ENCODE measurements around the gene ACTL6B.
"Not testable (repeated sequence)": the region's sequence is repeated elsewhere in the genome, so short reads cannot be mapped to it uniquely, and the experiment has no call there.

ACTL6B gene

DNA sequence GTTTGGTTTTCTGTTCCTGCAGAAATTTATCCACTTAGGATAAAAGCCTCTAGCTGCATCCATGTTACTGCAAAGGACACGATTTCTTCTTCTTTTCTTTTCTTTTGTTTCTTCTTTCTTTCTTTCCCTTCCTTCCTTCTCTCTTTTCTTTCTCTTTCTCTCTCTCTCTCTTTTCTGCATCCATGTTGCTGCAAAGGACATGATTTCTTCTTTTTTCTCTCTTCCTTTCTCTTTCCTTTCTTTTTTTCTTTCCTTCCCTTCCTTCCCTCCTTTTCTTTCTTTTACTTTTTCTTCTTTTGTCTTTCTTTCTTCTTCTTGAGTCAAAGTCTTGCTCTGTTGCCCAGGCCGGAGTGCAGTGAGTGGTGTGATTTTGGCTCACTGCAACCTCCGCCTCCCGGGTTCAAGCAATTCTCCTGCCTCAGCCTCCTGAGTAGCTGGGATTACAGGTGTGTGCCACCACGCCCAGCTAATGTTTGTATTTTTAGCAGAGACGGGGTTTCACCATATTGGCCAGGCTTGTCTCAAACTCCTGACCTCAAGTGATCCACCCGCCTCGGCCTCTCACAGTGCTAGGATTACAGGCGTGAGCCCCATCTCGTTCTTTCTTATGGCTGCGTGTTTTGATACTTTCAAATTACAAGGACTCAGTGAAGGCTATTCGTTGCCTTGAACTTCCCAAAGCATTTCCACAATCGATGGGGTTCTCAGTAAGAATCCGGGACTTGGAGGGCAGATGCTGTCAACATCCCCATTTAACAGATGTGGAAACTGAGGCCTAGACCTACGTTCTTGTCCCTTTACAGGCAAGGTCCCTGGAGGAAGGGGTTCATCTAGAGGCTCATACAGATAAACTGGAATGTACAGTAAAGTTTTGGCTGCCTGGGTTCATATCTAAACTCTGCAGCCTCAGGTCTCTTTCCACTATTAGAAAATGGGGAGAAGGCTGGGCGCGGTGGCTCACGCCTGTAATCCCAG is 15.4 kb upstream of the ACTL6B start:
- no peak for DNase-seq (ENCODE audit: low spot score)

DNA sequence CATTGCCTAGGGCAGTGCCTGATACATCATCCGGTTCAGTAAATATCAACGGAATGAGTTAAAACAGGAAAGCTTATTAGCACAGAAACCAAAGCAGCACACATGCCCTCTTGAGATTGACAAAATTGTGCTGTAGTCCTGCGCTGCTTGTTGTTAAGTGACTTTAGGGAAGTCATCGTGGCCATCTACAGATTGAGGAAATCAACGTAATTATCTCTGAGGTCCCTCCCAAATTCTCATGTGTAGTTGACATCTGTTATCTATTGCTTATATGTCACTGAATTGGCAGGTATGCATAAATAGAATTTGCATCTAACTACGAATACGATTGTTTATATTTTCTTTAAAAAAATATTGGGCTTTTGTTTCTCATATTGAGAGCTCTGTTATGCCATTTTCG is 13.8 kb upstream of the ACTL6B start:
- DNase-seq (ENCODE audit: low spot score), result no peak

DNA sequence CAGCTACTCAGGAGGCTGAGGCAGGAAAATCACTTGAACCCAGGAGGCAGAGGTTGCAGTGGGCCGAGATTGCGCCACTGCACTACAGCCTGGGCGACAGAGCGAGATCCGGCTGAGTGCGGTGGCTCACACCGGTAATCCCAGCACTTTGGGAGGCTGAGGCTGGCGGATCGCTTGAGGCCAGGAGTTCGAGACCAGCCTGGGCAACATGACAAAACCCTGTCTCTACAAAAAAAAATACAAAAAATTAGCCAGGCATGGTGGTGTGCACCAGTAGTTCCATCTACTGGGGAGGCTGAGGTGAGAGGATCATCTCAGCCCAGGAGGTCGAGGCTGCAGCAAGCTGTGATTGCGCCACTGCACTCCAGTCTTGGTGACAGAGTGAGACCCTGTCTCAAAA is 12.9 kb upstream of the ACTL6B start:
- not testable (repeated sequence) for DNase-seq (ENCODE audit: low spot score)

DNA sequence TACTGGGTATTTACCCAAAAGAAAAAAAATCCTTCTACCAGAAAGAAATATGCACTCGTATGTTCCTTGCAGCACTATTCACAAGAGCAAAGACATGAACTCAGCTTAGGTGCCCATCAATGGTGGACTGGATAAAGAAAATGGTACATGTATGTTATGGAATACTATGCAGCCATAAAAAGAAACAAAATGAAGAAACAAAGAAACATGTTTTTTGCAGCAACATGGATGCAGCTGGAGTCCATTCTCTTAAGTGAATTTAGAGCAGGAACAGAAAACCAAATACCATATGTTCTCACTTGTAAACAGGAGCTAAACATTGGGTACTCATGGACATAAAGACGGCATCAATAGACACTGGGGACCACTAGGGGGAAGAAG is 11.8 kb upstream of the ACTL6B start:
- no peak for DNase-seq (ENCODE audit: low spot score)

DNA sequence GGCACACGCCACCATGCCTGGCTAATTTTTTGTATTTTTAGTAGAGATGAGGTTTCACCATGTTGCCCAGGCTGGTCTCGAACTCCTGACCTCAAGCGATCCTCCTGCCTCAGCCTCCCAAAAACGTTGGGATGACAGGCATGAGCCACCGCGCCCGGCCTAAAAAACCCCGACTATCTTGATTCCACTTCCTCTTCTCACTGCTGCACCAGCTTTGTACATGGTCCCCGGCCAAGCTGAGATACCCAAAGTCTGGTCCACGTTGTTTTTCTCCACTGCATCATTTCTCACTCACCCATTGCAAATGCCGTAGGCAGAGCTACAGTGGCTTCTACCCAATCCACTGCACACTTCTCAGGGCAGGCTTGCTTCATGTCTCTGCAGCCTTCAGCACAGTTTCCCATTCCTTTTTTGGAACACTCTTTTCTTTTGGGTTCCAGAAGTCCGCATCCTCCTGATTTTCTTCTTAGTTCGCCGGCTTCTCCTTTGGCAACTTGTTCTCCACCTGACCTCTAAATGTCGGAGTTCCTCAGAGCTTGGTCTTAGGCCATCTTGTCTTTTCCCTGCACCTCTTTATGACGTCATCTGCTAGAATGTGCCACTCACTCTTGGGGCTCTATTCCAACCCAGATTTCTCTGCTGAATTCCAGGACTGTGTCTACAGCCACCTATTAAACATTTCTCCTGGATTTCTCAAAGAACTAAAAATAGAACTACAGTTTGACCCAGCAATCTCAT is 11.3 kb upstream of the ACTL6B start:
- DNase-seq (ENCODE audit: low spot score), result no peak

DNA sequence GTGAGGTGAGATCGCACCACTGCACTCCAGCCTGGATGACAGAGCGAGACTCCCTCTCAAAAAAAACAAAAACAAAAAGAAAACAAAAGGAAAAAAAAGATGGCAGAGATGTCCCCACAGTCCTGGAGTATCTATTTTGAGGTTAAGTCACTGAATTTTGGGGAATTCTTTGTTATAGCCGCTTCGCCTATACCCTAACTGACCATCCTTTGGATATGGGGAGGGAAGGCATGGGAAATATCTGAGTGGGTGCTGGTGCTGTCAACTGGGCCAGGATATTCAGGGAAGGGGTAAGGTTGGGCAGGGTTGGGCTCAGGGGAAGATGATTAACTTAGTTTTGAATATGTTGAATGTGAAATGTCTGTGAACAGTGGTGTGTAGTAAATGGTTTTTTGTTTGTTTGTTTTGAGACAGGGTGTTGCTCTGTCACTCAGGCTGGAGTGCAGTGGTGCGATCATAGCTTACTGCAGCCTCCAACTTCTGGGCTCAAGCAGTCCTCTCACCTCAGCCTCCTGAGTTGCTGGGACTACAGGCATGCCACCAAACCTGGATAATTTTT is 9.0 kb upstream of the ACTL6B start:
- DNase-seq (ENCODE audit: low spot score), result no peak

DNA sequence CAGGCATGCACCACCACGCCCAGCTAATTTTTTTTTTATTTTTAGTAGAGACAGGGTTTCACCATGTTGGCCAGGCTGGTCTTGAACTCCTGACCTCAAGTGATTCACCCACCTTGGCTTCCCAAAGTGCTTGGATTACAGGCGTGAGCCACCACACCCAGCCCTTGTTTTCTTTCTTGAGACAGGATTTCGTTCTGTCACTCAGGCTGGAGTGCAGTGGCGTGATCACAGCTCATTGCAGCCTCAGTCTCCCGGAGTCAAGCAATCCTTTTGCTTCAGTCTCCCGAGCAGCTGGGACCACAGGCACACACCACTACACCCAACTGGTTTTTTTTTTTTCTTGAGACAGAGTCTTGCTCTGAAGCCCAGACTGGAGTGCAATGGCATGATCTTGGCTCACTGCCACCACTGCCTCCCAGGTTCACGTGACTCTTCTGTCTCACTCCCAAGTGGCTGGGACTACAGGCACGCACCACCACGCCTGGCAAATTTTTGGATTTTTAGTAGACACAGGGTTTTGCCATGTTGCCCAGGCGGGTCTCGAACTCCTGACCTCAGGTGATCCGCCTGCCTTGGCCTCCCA is 6.0 kb upstream of the ACTL6B start:
- not testable (repeated sequence) for DNase-seq (ENCODE audit: low spot score)

DNA sequence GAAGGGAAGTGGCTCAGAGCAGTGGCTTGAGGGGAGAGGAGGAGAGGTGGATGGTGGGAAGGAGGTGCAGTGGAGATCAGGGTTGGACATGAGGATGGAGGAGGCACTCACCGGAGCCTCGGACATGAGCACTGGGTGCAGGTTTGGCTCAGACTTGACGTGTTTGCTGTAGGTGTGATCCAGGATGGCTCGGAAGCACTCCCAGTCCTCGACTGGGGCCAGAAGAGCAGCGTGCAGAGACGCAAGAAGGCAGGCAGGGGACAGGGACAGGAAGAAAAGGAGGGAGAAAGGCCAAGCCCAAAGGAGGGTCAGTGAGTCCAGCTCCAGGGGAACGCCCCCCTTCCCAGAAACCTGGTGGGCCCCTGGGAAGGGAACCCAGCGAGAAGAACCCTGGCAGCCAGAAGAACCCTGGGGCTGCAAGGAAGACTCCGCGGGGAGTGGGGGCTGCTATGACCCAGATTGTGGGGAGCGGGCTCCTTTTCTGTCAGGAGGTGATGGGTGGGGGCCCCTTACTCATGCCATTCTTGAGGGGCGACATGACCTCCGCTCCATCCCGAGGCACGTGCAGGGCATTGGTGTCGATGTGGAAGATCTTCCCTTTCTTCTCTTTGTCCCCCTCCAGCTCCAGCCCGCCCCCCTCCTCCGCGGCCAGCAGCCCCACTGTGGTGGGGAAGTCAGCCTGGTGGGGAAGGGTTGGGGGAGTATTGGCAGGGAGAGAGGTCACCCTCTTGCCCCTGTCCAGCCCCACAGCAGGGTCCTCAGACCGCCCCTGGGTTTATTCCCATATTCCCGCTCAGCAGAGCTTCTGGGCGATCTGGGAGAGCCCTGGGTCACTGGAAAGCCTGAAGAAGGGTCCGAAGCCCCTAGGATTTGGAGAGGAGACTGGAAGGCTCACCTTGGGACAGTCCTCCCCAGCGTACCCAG is 1.1 kb downstream of the ACTL6B start:
- DNase-seq (ENCODE audit: low spot score), result no peak

DNA sequence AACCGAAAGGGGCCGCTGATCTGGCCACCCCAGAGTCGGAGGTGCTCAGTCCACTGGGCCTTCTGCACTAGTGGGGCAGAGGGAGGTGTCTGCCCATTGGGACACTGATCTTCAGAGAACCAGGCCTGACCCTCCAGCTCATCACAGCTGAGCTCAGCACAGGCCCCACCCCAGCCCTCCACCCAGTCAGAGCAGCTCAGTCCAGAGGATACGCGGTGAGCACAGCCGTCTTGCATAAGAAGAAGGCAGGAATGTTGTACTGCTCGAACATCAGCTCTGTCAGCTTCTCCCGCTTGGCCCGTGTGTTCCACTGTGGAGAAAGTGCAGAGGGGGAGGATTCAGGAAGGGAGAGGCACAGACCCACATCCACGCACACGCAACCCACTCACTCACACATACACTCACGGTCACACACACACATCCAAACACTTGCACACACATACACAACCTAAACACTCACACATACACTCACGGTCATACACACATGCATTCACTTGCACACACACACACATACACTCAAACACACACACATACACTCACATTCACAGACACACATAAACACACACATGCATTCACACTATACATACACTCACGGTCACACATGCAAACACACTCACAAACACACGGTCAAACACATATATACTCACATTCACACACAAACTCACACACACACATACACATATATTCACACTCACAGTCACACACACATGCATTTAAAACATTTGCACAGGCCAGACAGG is 6.3 kb downstream of the ACTL6B start:
- no peak for DNase-seq (ENCODE audit: low spot score)

DNA sequence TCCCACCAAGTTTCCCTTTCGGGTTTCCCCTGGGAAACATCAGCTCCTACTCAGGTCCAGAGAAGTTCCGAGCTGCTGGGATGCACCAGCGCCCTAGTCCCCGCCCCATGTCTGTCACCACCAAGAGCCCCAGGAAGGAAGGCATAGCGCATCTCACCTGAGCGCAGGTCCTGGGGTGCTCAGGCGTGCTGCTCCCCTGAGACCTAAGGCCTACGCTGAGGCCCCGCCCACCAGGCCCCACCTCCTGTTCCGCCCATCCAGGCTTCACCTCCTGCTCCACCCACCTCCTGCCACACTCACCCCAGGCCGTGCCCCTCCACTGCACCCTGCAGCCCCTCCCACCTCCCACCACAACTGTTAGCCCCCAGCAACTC is 13.7 kb downstream of the ACTL6B start:
- no peak for DNase-seq (ENCODE audit: low spot score)

DNA sequence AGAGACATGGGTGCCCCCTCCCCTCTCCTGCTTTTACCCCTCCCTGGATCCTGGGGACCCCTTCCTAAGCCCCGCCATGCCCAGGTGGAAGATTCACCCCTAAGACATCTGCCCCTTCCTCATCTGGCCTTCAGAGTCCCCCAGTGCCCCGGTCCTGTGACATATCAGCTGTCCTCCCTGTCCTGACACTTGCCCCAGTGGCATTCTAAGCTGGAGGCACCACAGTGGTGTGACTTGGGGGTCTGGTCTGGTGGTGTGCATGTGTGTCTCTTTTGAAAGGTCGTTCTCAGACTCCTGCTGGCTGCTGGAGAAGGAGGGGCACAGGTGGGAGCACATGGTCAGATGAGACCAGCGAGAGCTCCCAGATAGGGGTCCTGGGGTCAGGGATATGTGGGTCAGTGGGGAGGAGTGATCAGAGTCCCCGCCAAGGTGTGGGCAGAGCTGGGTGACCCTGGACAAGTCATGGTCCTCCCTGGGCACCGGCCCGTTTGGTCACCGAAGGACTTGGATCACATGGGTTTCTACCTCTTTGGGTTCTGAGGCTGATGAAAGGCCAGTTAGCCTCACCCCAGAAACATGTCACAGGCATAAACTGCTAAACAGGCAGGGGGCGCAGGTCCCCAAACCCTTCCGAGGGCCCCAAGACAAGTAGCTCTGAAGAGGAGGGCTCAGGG is 14.3 kb downstream of the ACTL6B start:
- DNase-seq (ENCODE audit: low spot score), result no peak

DNA sequence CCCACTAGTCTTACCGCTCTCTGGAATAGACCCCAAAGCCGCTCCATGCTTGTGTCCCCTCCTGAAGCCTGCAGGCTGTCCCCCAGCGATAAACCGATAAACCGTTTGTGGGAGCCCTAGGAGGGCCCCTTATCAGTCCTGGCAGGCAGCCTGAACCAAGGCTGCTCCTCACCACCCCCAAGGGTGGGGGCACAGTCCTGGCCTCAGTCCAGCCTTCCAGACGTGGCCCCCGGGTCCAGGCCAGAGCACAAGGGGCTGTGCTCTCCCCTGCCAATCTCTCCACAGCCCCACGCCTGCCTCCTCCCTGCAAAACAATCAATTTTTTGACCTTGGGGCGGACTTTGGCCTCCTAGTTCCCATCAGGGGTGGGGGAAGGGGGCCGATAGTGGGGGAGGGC is 14.8 kb downstream of the ACTL6B start, which contains the start of gene TFR2:
TSS of gene TFR2 (minus strand) at position 90 of the 397 bp plus-strand sequence. CDS start at position 47, 43 bp downstream.
- DNase-seq (ENCODE audit: low spot score), result no peak

DNA sequence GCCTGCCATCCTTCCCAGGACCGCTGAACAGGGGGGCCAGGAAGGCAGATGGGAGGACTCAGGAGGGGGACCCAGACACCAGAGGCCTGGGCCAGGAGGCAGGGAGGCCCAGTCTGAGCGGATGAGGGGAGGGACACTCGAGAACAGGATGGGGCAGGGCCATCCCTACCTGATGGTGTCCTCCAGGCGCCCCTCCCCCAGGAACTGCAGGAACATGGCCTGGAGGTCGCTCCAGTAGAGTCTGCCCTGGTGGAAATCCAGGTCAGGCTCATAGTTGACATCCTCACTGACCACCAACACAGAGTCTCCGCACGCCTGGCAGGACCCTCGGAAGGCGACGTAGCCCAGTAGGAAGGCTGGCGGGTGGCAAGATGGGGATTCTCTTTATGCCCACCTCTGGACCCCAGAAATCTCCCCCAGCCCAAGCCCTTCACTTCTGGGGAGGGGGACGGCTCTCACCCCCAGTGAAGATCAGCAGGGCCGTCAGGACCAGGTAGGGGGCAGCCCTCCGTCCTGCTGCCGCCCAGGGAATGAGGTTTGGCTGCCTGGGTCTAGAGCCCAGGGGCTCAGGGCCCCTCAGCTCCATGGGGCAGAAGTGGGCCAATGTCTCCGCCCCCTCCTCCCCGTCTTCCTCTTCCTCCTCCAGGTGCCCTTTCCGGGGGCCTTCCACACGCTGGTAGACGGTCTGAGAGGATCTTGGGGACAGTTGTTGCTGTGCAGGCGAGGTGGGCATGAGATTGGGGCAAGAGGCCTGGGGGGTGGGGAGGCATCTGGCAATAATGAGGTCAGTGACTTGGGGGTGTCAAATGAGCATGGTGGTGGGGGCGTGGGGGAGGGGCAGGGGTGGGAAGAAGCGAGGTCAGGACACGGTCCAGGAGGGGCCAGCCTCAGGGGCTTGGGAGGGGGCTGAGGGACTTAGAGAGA is 15.5 kb downstream of the ACTL6B start:
- DNase-seq (ENCODE audit: low spot score), result no peak

DNA sequence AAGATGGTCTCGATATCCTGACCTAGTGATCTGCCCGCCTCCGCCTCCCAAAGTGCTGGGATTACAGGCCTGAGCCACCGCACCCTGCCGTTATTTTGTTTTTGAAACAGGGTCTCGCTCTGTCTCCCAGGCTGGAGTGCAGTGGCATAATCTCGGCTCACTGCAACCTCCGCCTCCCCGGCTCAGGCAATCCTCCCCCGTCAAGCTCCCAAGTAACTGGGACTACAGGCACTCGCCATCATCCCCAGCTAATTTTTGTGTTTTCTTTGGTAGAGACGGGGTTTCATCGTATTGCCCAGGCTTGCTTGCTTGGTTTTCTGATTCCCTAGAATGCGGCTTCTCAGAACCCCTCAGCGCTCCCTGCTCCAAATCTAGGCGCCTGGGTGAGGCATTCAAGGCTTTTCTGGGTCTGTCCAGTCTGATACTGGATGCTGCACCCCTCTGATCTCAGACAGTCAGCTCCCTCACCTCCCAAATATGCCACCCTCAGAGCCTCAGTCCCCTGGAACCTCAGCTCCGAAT is 16.2 kb downstream of the ACTL6B start:
- no peak for DNase-seq (ENCODE audit: low spot score)

DNA sequence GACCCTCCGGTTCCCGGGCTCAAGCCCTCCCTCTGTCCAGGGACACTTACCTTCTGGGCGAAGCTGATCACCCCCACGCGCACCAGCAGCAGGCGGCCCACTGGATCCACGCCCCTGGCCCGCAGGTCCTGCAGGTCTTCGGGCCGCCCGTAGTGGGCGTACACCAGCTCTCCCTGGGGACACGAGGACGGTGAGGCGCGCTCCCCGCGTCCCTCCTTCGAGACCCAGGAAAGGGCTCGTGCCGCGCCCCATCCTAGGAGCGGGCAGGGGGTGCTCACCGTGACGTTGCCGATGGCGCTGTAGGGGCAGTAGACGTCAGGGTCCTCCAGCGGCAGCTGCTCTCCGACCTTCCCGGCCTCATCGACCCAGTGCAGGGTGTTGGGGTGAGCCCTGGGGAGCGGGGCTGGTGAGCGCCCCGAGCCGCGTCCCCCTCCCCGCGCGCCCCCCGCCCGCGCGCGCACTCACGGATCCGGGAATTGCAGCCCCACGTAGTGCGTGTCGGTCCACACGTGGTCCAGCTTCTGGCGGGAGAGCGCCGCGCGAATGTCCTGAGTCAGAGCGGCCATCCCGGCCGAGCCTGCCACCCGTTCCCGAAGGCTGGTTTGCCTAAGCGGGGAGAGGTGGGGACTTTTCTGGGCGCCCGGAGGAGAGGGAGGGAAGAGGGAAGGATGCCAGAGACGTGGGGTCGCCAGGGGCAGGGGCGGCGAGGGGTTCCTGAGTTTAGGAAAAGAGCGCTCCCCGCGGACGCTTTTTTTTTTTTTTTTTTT is 23.1 kb downstream of the ACTL6B start:
- DNase-seq (ENCODE audit: low spot score), result peak; percentile 73

DNA sequence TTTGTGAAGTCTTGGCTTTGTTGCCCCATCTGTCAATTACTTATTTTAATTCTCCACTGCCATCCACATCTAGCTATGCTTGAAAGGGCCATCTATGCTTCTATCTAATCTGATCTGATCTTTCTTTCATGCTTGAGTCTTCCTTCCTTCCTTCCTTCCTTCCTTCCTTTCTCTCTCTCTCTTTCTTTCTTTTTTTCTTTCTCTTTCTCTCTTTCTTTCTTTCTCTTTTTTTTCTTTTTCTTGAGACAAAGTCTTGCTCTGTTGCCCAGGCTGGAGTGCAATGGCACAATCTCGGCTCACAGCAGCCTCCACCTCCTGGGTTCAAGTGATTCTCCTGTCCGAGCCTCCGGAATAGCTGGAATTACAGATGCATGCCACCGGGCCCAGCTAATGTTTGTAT is 26.2 kb downstream of the ACTL6B start:
- DNase-seq (ENCODE audit: low spot score), result no peak

DNA sequence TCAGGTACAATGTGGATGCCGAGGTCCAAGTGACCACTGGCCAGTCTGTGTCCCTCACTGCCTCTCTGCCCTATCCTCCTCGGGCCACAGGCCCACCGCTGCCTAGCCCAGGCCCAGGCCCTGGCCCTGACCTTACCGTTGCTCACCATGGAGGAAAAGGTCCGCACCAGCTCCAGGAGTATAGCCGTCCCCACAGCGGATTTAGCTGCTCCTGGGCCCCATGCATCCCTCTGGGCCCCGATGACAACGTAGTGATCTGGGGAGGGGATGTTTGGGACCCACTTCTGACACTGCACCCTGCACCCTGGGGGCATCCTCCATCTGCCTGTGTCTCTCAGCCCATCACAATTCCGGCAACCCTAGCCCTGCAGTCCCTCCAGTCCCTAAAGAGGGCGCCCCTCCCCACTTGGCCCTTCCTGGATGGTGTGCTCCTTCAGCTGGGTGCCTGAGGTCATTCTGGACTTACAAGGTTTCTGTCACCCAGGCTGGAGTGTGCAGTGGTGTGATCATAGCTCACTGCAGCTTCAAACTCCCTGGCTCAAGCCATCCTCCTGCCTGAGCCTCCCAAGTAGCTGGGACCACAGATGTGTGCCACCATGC is 27.0 kb downstream of the ACTL6B start:
- DNase-seq (ENCODE audit: low spot score), result peak; percentile 80

DNA sequence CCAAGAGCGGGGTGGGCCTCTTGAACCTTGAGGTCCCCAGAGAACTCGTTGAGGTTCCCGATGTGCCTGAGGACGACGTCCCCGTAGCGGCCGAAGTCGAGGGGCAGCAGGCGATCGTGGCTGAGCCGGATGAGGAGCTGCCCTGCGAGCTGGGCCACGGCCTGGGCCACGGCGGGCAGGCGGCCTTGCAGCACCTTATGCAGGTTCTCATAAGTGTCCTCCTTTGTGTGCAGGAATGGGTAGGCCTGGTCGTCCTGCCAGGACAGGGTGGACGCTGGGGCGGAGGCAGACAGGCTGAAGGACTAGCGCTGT is 29.1 kb downstream of the ACTL6B start:
- no peak for DNase-seq (ENCODE audit: low spot score)
